SHP77 (cell line): Measurements from ENCODE around the gene TMEM115.
"Not testable (repeated sequence)": the region's sequence is repeated elsewhere in the genome, so short reads cannot be mapped to it uniquely, and the experiment has no call there.

ENCODE experiments used
- DNase-seq, 2 experiments: peaks; one replicate each; lab custom pipeline; 2025; lab: John Stamatoyannopoulos, UW

The TMEM115 gene

GRCh38 chr3:50318615-50319014, 40.7 kb downstream of the TMEM115 start:
- no peak for DNase-seq

DNA sequence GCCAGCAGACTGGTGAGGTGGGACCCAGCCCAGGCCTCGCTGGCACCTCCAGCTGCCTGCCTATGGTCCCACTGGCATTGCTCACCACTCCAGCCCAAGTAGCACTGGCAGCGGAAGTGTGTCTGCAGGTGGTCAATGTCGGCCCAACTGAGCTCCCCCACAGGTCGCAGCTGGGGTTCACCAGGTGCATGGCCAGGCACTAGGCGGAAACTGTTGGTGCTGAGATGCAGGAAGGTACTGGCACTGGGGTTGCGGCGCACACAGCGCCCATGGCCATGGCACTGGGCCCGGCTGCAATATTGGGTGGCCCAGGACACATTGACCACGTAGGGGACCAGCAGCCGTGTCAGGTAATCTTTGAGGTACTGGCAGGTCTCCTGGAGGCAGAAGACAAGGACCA, 41.2 kb downstream of the TMEM115 start:
- no peak for DNase-seq

GRCh38 chr3:50317300-50317699, 42.0 kb downstream of the TMEM115 start:
- DNase-seq, result no peak

GRCh38 chr3:50316657-50317242, 42.6 kb downstream of the TMEM115 start:
- no peak for DNase-seq

DNA sequence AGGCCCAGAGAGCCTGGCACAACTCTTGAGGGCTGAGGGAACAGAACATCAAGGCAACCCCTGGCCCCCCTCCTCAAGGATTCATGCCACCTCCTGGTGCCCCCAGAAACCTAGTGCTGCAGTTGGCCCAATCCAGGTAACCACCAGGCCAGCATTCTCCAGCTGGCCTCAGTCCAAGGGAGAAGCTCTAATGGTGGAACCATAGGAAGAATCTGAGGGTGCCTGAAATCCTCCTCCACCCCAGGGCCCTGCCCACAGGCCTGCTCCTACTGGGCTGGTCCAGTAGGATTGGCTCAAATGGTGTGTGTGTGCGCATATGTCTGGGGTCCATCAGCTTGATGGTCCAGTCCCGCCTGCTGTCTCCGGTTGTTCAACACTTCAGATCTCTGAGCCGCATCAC, 44.5 kb downstream of the TMEM115 start:
- DNase-seq, result no peak

DNA sequence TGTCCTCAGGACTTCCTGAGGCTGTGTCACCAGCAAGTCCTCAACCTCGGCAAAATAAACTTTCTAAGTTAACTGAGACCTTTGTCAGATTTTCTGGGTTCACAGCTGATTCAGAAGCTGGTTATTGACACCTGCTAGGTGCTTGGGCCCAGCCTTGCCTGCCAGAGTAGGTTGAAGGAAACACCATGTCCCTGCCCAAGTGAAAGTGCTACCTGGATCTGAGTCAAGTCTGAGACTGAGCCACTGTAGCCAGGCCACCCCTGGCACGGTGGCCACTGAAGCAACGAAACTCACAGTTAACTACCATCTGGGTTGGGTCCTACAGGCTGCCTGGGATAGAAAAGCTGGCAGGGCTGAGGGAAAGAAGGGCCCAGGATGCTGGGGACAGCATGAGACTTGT, 45.0 kb downstream of the TMEM115 start:
- no peak for DNase-seq

DNA sequence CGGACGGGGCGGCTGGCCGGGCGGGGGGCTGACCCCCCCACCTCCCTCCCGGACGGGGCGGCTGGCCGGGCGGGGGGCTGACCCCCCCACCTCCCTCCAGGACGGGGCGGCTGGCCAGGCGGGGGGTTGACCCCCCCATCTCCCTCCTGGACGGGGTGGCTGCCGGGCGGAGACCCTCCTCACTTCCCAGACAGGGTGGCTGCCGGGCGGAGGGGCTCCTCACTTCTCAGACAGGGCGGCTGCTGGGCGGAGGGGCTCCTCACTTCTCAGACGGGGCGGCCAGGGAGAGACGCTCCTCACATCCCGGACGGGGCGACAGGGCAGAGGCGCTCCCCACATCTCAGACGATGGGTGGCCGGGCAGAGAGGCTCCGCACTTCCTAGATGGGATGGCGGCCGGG, 47.3 kb downstream of the TMEM115 start:
- not testable (repeated sequence) for DNase-seq
